GM21717 (cell line): ENCODE data around the gene CASP5.
A peak's percentile ranks its signal among the peaks of the same experiment; 100 is the strongest.
"Not testable (repeated sequence)": the region's sequence is repeated elsewhere in the genome, so short reads cannot be mapped to it uniquely, and the experiment has no call there.

ENCODE experiments used
- ATAC-seq: cut with Tn5 transposase; IDR thresholded peaks from one replicate; pipeline ENCODE4 v1.9.1; 2021; ENCODE audit warnings: mild to moderate bottlenecking, moderate library complexity; ENCODE audit not compliant: unreplicated experiment

The CASP5 gene

DNA sequence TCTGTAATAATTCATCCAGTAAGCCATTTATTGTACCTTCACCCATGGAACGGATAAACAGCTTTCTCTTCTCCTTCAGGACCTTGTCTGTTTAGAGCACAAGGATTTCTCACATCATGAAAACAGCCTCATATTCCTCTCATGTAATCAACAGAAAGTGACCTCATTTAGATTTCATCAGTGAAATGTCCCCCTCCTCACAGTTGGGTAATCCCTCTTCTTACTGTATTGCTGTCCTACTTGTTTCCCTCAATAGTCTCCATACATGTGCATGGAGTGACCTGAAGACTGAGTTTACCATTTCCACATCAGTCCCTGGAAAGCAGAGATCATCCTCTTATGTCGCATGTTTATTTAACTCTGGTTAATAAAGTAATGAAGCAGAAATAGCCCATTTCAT is 11.4 kb upstream of the CASP5 start:
- ATAC-seq: not testable (repeated sequence)

GRCh38 chr11:105033781-105034180 is 10.8 kb upstream of the CASP5 start:
- ATAC-seq: no peak

- ATAC-seq: no peak
Observed at GRCh38 chr11:105033343-105033742, 10.4 kb upstream of the CASP5 start.

DNA sequence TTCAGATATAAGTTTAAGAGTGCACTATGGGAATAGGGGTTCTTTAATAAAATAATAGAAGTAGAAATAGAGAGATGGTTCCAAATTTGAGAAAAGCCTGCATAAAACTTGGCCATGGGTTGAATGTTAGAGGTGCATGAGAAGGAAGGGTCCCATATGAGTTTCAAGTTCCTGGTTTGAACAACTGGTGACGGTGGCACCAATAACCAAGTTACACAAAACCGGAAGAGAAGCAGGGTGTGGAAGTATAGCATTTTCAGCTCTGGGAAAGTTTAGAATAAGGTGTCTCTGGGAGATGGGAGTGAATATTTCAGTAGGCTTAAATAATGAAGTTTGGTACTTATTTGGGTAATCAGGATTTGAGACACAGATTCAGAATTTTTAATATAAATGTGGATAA is 9.5 kb upstream of the CASP5 start:
- ATAC-seq: no peak

- no peak for ATAC-seq
Observed at GRCh38 chr11:105027678-105028077, 4.7 kb upstream of the CASP5 start.

DNA sequence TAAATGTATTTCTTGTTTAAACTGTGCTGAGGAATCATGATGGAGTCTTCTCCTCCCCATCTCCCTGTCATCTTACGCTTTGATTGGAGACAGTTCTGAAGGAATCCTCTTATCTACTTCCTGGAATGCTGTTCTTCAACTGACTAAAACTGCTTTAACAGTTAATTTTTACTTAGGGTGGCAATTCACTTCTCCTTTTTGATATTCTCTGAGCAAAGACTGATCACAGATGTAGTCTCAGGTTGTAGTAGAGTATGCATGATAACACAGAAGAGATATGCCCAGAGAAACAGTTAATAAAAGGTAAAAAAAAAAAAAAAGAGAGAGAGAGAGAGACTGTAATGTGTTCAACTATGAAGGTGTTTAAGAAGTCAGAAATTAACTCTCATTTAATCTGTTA is 1.4 kb upstream of the CASP5 start:
- no peak for ATAC-seq

- ATAC-seq: no peak
Observed at GRCh38 chr11:105022527-105022926, 441 bp downstream of the CASP5 start.

GRCh38 chr11:105007463-105007862 is 15.5 kb downstream of the CASP5 start:
- ATAC-seq: no peak

GRCh38 chr11:105005451-105005845 is 17.5 kb downstream of the CASP5 start:
- no peak for ATAC-seq

- ATAC-seq: no peak
Observed at GRCh38 chr11:105004021-105004420, 18.9 kb downstream of the CASP5 start.

- ATAC-seq: no peak
Observed at GRCh38 chr11:105003151-105003550, 19.8 kb downstream of the CASP5 start.

DNA sequence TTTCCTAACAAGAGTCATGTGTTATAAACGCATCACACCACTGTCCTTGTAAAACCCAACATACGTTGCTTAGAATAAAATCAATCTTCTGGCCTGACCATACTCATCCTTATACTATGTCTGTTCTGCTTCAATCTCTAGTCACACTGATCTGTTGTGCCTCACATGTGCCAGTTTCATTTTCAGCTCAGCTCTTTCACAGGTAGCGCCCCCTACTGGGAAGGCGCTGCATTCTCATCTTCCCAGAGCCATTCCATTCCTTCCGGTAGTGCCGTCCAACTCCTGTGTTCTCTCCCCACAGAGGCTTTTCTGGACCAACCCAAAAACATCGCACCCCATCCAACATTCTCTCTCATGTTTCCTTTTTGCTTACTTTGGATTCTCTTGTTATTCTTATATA is 22.2 kb downstream of the CASP5 start:
- peak; percentile 91 for ATAC-seq

GRCh38 chr11:105000167-105000566 is 22.8 kb downstream of the CASP5 start:
- no peak for ATAC-seq

GRCh38 chr11:104999721-105000120 is 23.2 kb downstream of the CASP5 start:
- ATAC-seq: no peak

GRCh38 chr11:104997288-104997687 is 25.7 kb downstream of the CASP5 start:
- ATAC-seq: no peak

DNA sequence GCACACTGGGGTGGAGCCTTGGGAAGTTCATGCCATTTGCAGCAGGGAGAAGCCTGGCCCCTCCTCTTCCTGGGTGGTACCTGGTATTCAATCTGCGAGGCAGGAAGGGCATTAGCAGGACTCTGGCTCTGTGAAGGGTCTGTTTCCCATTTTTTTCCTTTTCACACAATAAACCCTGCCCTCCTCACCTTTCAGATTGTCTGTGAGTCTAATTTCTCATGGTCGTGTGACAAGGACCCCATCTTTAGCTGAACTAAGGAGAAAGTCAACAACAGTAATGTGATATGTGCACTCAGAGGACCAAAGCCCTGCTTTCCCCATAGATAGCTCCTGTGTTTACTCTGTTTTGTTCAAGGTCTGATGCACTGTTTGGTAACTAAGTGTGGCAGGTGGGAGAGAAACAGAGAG is 28.0 kb downstream of the CASP5 start:
- no peak for ATAC-seq

DNA sequence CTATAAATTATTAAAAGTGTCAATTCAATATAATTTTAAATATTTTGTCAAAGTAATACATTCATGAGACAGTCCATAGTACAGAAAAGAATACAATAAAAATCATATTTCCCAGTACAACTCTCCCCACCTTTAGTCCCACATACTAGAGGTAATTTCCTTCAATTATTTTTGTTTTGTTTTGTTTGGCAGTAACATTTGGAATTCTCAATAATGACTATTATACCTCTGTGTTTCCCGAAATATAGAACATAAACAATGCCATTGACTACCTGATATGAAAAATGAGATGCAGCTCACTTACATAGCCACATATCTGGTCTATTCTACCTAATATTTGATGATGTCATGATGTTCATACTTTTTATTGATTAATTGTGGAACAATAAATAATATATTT is 30.2 kb downstream of the CASP5 start:
- no peak for ATAC-seq

- no peak for ATAC-seq
Observed at GRCh38 chr11:104991994-104992393, 31.0 kb downstream of the CASP5 start.

- ATAC-seq: no peak
Observed at GRCh38 chr11:104984808-104985207, 38.2 kb downstream of the CASP5 start.

GRCh38 chr11:104979839-104980238 is 43.1 kb downstream of the CASP5 start:
- ATAC-seq: no peak

- ATAC-seq: no peak
Observed at GRCh38 chr11:104973616-104974015, 49.4 kb downstream of the CASP5 start.

GRCh38 chr11:104972924-104973323 is 50.0 kb downstream of the CASP5 start:
- not testable (repeated sequence) for ATAC-seq

DNA sequence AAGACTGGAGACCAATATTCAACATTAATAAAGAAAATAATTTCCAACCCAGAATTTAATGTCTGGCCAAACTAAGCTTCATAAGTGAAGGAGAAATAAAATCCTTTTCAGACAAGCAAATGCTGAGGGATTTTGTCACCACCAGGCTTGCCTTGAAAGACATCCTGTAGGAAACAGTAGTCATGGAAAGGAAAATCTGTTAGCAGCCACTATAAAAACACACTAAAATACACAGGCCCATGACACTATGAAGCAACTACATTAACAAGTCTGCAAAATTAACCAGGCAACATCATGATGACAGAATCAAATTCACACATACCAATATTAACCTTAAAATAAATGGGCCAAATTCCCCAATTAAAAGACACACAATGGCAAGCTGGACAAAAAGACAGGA is 52.2 kb downstream of the CASP5 start:
- no peak for ATAC-seq
